IMR-90 (cell line): Measurements from ENCODE around the gene STX8. TPM values are rescaled to one million over a fixed set of nuclear protein-coding genes. Genes with fewer than 3 reads are reported as not detected.

Experiments used
- ATAC-seq: fragments of 200-7000 bp; cut with Tn5 transposase; 2 replicates; pipeline ENCODE4 v1.9.1; 2020; ENCODE audit warnings: low read depth, mild to moderate bottlenecking, moderate library complexity
- BruUV-seq: library from RNA; stranded (reverse); fragments of 400-500 nt; replicated peaks from 2 replicates; lab custom pipeline; 2021; lab: Mats Ljungman, UMichigan
- CTCF ChIA-PET: fragments of 300-600 bp; formaldehyde crosslinking; extraction: SDS; loops from one replicate; lab custom pipeline; 2021; ENCODE audit warnings: antibody characterized with exemption; lab: Yijun Ruan, JAX
- POLR2A ChIA-PET: fragments of 300-600 bp; sonication (Branson Sonifier 250); formaldehyde crosslinking; loops from one replicate; lab custom pipeline; 2022; ENCODE audit warnings: antibody characterized with exemption; ENCODE audit not compliant: unreplicated experiment; lab: Charles Lee
- DNase-seq: peaks from one replicate; pipeline ENCODE4 v3.0.0; 2013
- H2AFZ ChIP-seq: replicated peaks from 2 replicates; pipeline ENCODE3; 2013; ENCODE audit warnings: low read length, mild to moderate bottlenecking; ENCODE audit not compliant: poor library complexity
- H2AK5ac ChIP-seq: 2 replicates; pipeline ENCODE4 v1.6.1; 2013; ENCODE audit warnings: low read depth, low read length, inconsistent platforms
- H2AK9ac ChIP-seq: replicated peaks from 2 replicates; pipeline ENCODE3; 2013; ENCODE audit warnings: mild to moderate bottlenecking, low read depth, low read length, moderate library complexity; ENCODE audit not compliant: poor library complexity
- H2BK120ac ChIP-seq: 2 replicates; pipeline ENCODE4 v1.6.1; 2013; ENCODE audit warnings: low read depth, low read length, inconsistent platforms
- H2BK15ac ChIP-seq: 3 replicates; pipeline ENCODE4 v1.6.1; 2013; ENCODE audit warnings: low read depth, low read length, inconsistent platforms
- H2BK20ac ChIP-seq: 2 replicates; pipeline ENCODE4 v1.6.1; 2013; ENCODE audit warnings: low read depth, mild to moderate bottlenecking, inconsistent platforms, low read length, moderate library complexity
- H2BK5ac ChIP-seq: 2 replicates; pipeline ENCODE4 v1.6.1; 2013; ENCODE audit warnings: mild to moderate bottlenecking, low read depth, low read length, inconsistent platforms; ENCODE audit not compliant: poor library complexity, severe bottlenecking
- H3K14ac ChIP-seq: replicated peaks from 2 replicates; pipeline ENCODE4 v1.6.1; 2013; ENCODE audit warnings: low read depth, low read length, inconsistent platforms
- H3K18ac ChIP-seq: 2 replicates; pipeline ENCODE4 v1.6.1; 2013; ENCODE audit warnings: low read depth, low read length, control low read depth
- H3K23ac ChIP-seq: 2 replicates; pipeline ENCODE4 v1.6.1; 2013; ENCODE audit warnings: low read depth, low read length, inconsistent platforms
- H3K27ac ChIP-seq: 2 replicates; pipeline ENCODE4 v1.5.1; 2013; ENCODE audit warnings: mild to moderate bottlenecking, control low read depth, low read length; ENCODE audit not compliant: insufficient read depth
- H3K27me3 ChIP-seq: 2 replicates; pipeline ENCODE4 v1.6.1; 2013; ENCODE audit warnings: low read length; ENCODE audit not compliant: control insufficient read depth, insufficient read depth
- H3K36me3 ChIP-seq: 2 replicates; pipeline ENCODE4 v1.6.1; 2013; ENCODE audit warnings: low read length, mixed read lengths; ENCODE audit not compliant: control insufficient read depth, insufficient read depth
- H3K4ac ChIP-seq: 2 replicates; pipeline ENCODE4 v1.6.1; 2013; ENCODE audit warnings: low read depth, low read length, inconsistent platforms
- H3K4me1 ChIP-seq: 2 replicates; pipeline ENCODE4 v1.6.1; 2013; ENCODE audit warnings: low read length, mixed read lengths; ENCODE audit not compliant: control insufficient read depth, insufficient read depth
- H3K4me2 ChIP-seq: 2 replicates; pipeline ENCODE4 v1.6.1; 2013; ENCODE audit warnings: low read depth, mild to moderate bottlenecking, control low read depth, low read length, moderate library complexity
- H3K4me3 ChIP-seq: 2 replicates; pipeline ENCODE4 v1.5.1; 2013; ENCODE audit warnings: low read depth, mild to moderate bottlenecking, control low read depth, low read length, moderate library complexity; ENCODE audit not compliant: insufficient read depth
- H3K56ac ChIP-seq: 2 replicates; pipeline ENCODE4 v1.6.1; 2013; ENCODE audit warnings: low read length, inconsistent platforms; ENCODE audit not compliant: insufficient read depth; ENCODE audit errors: extremely low read depth
- H3K79me1 ChIP-seq, 2 experiments: 2 replicates each; pipeline ENCODE4 v1.6.1; 2013; ENCODE audit warnings: low read length in 2 of 2, inconsistent platforms in 1 of 2, low read depth in 1 of 2
- H3K9ac ChIP-seq: 2 replicates; pipeline ENCODE4 v1.6.1; 2013; ENCODE audit warnings: low read depth, low read length, control low read depth
- H3K9me1 ChIP-seq: 2 replicates; pipeline ENCODE4 v1.6.1; 2013; ENCODE audit warnings: low read length, inconsistent platforms; ENCODE audit not compliant: insufficient read depth
- H3K9me3 ChIP-seq: 2 replicates; pipeline ENCODE4 v1.6.1; 2013; ENCODE audit warnings: low read length; ENCODE audit not compliant: control insufficient read depth, insufficient read depth
- H4K20me1 ChIP-seq: 2 replicates; pipeline ENCODE4 v1.6.1; 2013; ENCODE audit warnings: low read length, inconsistent platforms; ENCODE audit not compliant: insufficient read depth
- H4K5ac ChIP-seq: 2 replicates; pipeline ENCODE4 v1.6.1; 2013; ENCODE audit warnings: mild to moderate bottlenecking, low read depth, low read length, control low read depth
- H4K8ac ChIP-seq, 2 experiments: 2 replicates each; pipeline ENCODE4 v1.6.1; 2013; ENCODE audit warnings: low read depth in 2 of 2, low read length in 2 of 2, control low read depth in 1 of 2, inconsistent platforms in 1 of 2
- H4K91ac ChIP-seq: 2 replicates; pipeline ENCODE4 v1.6.1; 2013; ENCODE audit warnings: low read depth, low read length, inconsistent platforms; ENCODE audit not compliant: insufficient read depth
- BHLHE40 ChIP-seq: fragments of 150-350 bp; IDR thresholded peaks from 2 replicates; pipeline ENCODE4 v1.6.1; 2016; ENCODE audit warnings: mild to moderate bottlenecking, low read depth, low read length
- CEBPB ChIP-seq: IDR thresholded peaks from 2 replicates; pipeline ENCODE4 v1.6.1; 2012; ENCODE audit warnings: low read depth, low read length, improper control_type of control experiment
- CHD1 ChIP-seq: IDR thresholded peaks from 2 replicates; pipeline ENCODE4 v1.6.1; 2012; ENCODE audit warnings: low read depth, low read length, improper control_type of control experiment
- FOS ChIP-seq: fragments of 150-350 bp; IDR thresholded peaks from 2 replicates; pipeline ENCODE4 v1.6.1; 2016; ENCODE audit warnings: low read depth, low read length
- MAFK ChIP-seq: IDR thresholded peaks from 2 replicates; pipeline ENCODE4 v1.6.1; 2012; ENCODE audit warnings: low read depth, low read length, improper control_type of control experiment
- MAZ ChIP-seq: IDR thresholded peaks from 2 replicates; pipeline ENCODE4 v1.6.1; 2012; ENCODE audit warnings: low read depth, mild to moderate bottlenecking, low read length, improper control_type of control experiment, moderate library complexity, borderline replicate concordance
- NFE2L2 ChIP-seq: fragments of 150-350 bp; IDR thresholded peaks from 2 replicates; pipeline ENCODE4 v1.6.1; 2016; ENCODE audit warnings: low read depth, mild to moderate bottlenecking, low read length
- POLR2A ChIP-seq: IDR thresholded peaks from 2 replicates; pipeline ENCODE4 v1.6.1; 2012; ENCODE audit warnings: mild to moderate bottlenecking, low read depth, low read length
- RCOR1 ChIP-seq: IDR thresholded peaks from 2 replicates; pipeline ENCODE4 v1.6.1; 2012; ENCODE audit warnings: mild to moderate bottlenecking, low read length, improper control_type of control experiment; ENCODE audit not compliant: insufficient replicate concordance
- RFX5 ChIP-seq: IDR thresholded peaks from 2 replicates; pipeline ENCODE4 v1.8.0; 2012; ENCODE audit warnings: low read depth, mild to moderate bottlenecking, low read length, moderate library complexity
- SMC3 ChIP-seq: fragments of 150-350 bp; IDR thresholded peaks from 2 replicates; pipeline ENCODE4 v1.6.1; 2016; ENCODE audit warnings: low read depth, mild to moderate bottlenecking, antibody characterized with exemption, low read length, moderate library complexity
- WGBS, 2 experiments: methylation state at CpG; one replicate each; pipeline versions ENCODE4 v1.1.5 to v1.1.7; 2013; ENCODE audit warnings: missing lambda C conversion rate in 2 of 2; ENCODE audit not compliant: insufficient read length in 1 of 2; ENCODE audit errors: extremely low coverage in 2 of 2; 5-methylcytosine and 5-hydroxymethylcytosine counted together
- dilution Hi-C: fragments of 300-500 bp; cut with HindIII; formaldehyde crosslinking; loops from one replicate; pipeline ENCODE4 v1.14.3; 2018; ENCODE audit warnings: low sequenced_read_pairs; ENCODE audit not compliant: unreplicated experiment
- in situ Hi-C: fragments of 300-500 bp; cut with MboI; formaldehyde crosslinking; loops from 3 replicates; pipeline ENCODE4 v1.14.3; 2019; ENCODE audit warnings: low sequenced_read_pairs, inconsistent platforms, mixed read lengths
- intact Hi-C: fragments of 100-400 bp; cut with micrococcal nuclease; formaldehyde crosslinking; loops from 2 replicates; pipeline ENCODE4 v1.10.0; 2022
- polyA plus RNA-seq, 3 experiments: library from polyadenylated mRNA; depleted of rRNA; stranded (reverse); fragments of >200 nt; gene quantifications; 2 replicates each; pipeline ENCODE4 v1.2.3, GENCODE V29; 2012; ENCODE audit warnings: low replicate concordance in 1 of 3
- total RNA-seq: library from RNA; depleted of rRNA; stranded (reverse); fragments of >200 nt; gene quantifications from 2 replicates; pipeline ENCODE4 v1.2.3, GENCODE V29; 2012
- TF ChIP-seq, protein P1 (sequence below): fragments of 150-350 bp; IDR thresholded peaks from 2 replicates; pipeline ENCODE4 v1.6.1; 2017; ENCODE audit warnings: mild to moderate bottlenecking, antibody characterized with exemption, low read length, low read depth
- TF ChIP-seq, protein P2 (sequence below): conservative IDR thresholded peaks from 2 replicates; pipeline ENCODE4 v1.5.1; 2012; ENCODE audit warnings: mild to moderate bottlenecking, low read depth, low read length, improper control_type of control experiment
- TF ChIP-seq, protein P3 (sequence below): fragments of 150-350 bp; IDR thresholded peaks from 2 replicates; pipeline ENCODE4 v1.6.1; 2016; ENCODE audit warnings: low read depth, mild to moderate bottlenecking, low read length, moderate library complexity, borderline replicate concordance

Gene STX8
- total and polyA plus RNA-seq, 2 of the 4 experiments (the other 2 are of a cell fraction): 26.5 to 47.0 TPM

DNA sequence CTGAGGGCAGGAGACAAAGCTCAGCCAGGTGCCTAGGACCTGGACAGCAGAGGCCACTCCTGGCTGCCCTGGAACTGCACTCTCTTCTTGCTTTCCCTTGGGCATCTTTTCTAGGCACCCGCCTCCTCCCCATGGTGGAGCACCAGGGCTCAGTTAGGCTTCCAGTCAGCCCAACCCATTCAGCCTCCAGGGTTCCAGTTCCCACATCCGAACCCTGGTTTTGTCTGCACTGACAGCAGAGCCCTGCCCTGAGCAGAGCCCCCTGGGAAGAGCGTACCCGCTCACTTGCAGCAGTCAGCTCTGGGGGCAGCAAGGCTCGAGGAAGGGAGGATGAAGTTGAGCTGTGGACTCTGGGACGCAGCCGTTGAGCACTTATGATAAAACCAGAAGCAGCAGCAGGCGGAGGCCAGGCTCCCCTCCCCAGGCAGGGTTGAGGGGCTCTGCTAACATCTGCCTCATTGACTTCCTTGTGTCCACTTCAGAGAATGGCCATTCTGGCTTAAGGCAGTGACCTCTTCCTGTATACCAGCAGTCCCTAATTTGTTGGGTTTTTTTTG, 341.2 kb downstream of the STX8 start:
- no peaks in the 10 kb centered on the region for H3K79me1 ChIP-seq
- H2BK15ac ChIP-seq: no peak overlapping the region
- no peak for TF ChIP-seq MAZ
- no peak for TF ChIP-seq POLR2A
- no peak for TF ChIP-seq SMC3
- no peak for TF ChIP-seq NFE2L2
- no peak for TF ChIP-seq CEBPB
- TF ChIP-seq, protein P1, sequence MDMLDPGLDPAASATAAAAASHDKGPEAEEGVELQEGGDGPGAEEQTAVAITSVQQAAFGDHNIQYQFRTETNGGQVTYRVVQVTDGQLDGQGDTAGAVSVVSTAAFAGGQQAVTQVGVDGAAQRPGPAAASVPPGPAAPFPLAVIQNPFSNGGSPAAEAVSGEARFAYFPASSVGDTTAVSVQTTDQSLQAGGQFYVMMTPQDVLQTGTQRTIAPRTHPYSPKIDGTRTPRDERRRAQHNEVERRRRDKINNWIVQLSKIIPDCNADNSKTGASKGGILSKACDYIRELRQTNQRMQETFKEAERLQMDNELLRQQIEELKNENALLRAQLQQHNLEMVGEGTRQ: no peak
- TF ChIP-seq FOS: no peak
- no peak for TF ChIP-seq BHLHE40
- TF ChIP-seq, protein P2, sequence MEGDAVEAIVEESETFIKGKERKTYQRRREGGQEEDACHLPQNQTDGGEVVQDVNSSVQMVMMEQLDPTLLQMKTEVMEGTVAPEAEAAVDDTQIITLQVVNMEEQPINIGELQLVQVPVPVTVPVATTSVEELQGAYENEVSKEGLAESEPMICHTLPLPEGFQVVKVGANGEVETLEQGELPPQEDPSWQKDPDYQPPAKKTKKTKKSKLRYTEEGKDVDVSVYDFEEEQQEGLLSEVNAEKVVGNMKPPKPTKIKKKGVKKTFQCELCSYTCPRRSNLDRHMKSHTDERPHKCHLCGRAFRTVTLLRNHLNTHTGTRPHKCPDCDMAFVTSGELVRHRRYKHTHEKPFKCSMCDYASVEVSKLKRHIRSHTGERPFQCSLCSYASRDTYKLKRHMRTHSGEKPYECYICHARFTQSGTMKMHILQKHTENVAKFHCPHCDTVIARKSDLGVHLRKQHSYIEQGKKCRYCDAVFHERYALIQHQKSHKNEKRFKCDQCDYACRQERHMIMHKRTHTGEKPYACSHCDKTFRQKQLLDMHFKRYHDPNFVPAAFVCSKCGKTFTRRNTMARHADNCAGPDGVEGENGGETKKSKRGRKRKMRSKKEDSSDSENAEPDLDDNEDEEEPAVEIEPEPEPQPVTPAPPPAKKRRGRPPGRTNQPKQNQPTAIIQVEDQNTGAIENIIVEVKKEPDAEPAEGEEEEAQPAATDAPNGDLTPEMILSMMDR: no peak
- no peak for TF ChIP-seq RFX5
- no peak for TF ChIP-seq RCOR1
- TF ChIP-seq MAFK: no peak
- TF ChIP-seq, protein P3, sequence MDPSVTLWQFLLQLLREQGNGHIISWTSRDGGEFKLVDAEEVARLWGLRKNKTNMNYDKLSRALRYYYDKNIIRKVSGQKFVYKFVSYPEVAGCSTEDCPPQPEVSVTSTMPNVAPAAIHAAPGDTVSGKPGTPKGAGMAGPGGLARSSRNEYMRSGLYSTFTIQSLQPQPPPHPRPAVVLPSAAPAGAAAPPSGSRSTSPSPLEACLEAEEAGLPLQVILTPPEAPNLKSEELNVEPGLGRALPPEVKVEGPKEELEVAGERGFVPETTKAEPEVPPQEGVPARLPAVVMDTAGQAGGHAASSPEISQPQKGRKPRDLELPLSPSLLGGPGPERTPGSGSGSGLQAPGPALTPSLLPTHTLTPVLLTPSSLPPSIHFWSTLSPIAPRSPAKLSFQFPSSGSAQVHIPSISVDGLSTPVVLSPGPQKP: no peak
- no peak for TF ChIP-seq CHD1
- H3K23ac ChIP-seq: no peak overlapping the region
- DNase-seq (no peak), ATAC-seq (no peak)
- POLR2A ChIA-PET: no interaction called here
- WGBS, 2 experiments: 100% methylated on average over 1 of the region's 8 CpGs; no CpG with 5 or more reads in 1 of the 2 experiments
- H3K18ac ChIP-seq: no peak overlapping the region
- no peak overlapping the region for H3K4me2 ChIP-seq
- no peaks in the 10 kb centered on the region; the same call in 1 of the 2 replicates for H4K20me1 ChIP-seq
- no peak overlapping the region for H2BK120ac ChIP-seq
- H3K4me1 ChIP-seq: peaks cover 3% of the 10 kb centered on the region
- no peak overlapping the region for H3K4ac ChIP-seq
- dilution Hi-C loops (no loop called here), in situ Hi-C loops (no loop called here), intact Hi-C loops (no loop called here)
- no peak overlapping the region for H4K91ac ChIP-seq
- H2AK9ac ChIP-seq: no peak overlapping the region
- CTCF ChIA-PET: no interaction called here
- peaks cover 3% of the 10 kb centered on the region for H3K9me1 ChIP-seq
- no TSS peak for BruUV-seq
- H2AK5ac ChIP-seq: no peak overlapping the region
- no peak overlapping the region for H2BK5ac ChIP-seq
- no peaks in the 10 kb centered on the region for H3K36me3 ChIP-seq
- no peak overlapping the region for H3K27ac ChIP-seq
- no peaks in the 10 kb centered on the region; the same call in 1 of the 2 replicates for H3K27me3 ChIP-seq
- no peak overlapping the region for H3K14ac ChIP-seq
- H4K5ac ChIP-seq: no peak overlapping the region
- H3K56ac ChIP-seq: no peak overlapping the region
- no peaks in the 10 kb centered on the region for H3K9me3 ChIP-seq
- H2AFZ ChIP-seq: no peak overlapping the region
- H4K8ac ChIP-seq: no peak overlapping the region
- H3K9ac ChIP-seq: no peak overlapping the region
- H2BK20ac ChIP-seq: no peak overlapping the region
- no peak overlapping the region for H3K4me3 ChIP-seq
